Measurements from ENCODE around the gene SPPL3.

- TF ChIP-seq CTCF (conservative IDR thresholded peaks at IDR 0.05; ENCODE audit: low read depth in 2 of 2) (peak in 1 of 2 experiments; percentile 19; a peak in 1 of 4 replicates), EZH2phosphoT487 (IDR thresholded peaks at IDR 0.05; ENCODE audit: unreplicated experiment) (no peak), JUNB (IDR thresholded peaks at IDR 0.05; ENCODE audit: unreplicated experiment) (no peak), EZH2 (IDR thresholded peaks at IDR 0.05; ENCODE audit: low read depth, unreplicated experiment) (no peak), POLR2AphosphoS5 (IDR thresholded peaks at IDR 0.05; ENCODE audit: low read depth) (no peak), ZNF331 (CRISPR knock-in tag; IDR thresholded peaks at IDR 0.05; ENCODE audit: low read depth) (no peak), ZNF114 (CRISPR knock-in tag; IDR thresholded peaks at IDR 0.05) (no peak), ETS1 (IDR thresholded peaks at IDR 0.05) (no peak), CREB1 (CRISPR knock-in tag; IDR thresholded peaks at IDR 0.05; ENCODE audit: low read depth) (no peak), REST (IDR thresholded peaks at IDR 0.05; ENCODE audit: unreplicated experiment) (no peak), NANOG (IDR thresholded peaks at IDR 0.05; ENCODE audit: borderline replicate concordance) (no peak), STAT1 (IDR thresholded peaks at IDR 0.05; ENCODE audit: unreplicated experiment) (no peak), ZNF462 (CRISPR knock-in tag; IDR thresholded peaks at IDR 0.05) (no peak)
Observed at GRCh38 chr12:120741476-120742421, 162.4 kb downstream of the SPPL3 start.

Measured in GM23338 (cell line).